ENCODE results near the gene PALLD. TPM values are rescaled to one million over a fixed set of nuclear protein-coding genes. Genes with fewer than 3 reads are reported as not detected.

Gene PALLD
- total RNA-seq, 1 experiment from 2014 or later, result 6.5 TPM

- H3K27ac ChIP-seq (ENCODE audit: low read length), result no peak overlapping the region
- TF ChIP-seq SIN3A (IDR thresholded peaks at IDR 0.05; ENCODE audit: borderline replicate concordance, insufficient read depth, low read depth, low read length) (no peak), CTCF (IDR thresholded peaks at IDR 0.05) (no peak), POLR2AphosphoS5 (IDR thresholded peaks at IDR 0.05; ENCODE audit: low read depth, low read length) (no peak)
- intact Hi-C loops (cut with micrococcal nuclease; ENCODE audit: unreplicated experiment), result no loop called here
- in situ Hi-C loops (cut with HindIII; ENCODE audit: low pct_unique_long_range_greater_than_20kb, low sequenced_read_pairs), result no loop called here
- POLR2A ChIA-PET, result no interaction called here
- CTCF ChIA-PET, result no interaction called here
- H3K9me3 ChIP-seq (ENCODE audit: control insufficient read depth, insufficient read depth, low read depth, low read length), result no peaks in the 10 kb centered on the region
- no peaks in the 10 kb centered on the region for H3K36me3 ChIP-seq (ENCODE audit: control insufficient read depth, insufficient read depth, low read length)
- no peaks in the 10 kb centered on the region for H3K4me1 ChIP-seq (ENCODE audit: control insufficient read depth, insufficient read depth, low read length)
- ATAC-seq, result no peak
- H3K4me3 ChIP-seq (ENCODE audit: low read depth in 2 of 2, low read length in 2 of 2), result no peak overlapping the region
- no peak for DNase-seq (ENCODE audit: low read depth, low spot score)
- no peaks in the 10 kb centered on the region for H3K27me3 ChIP-seq (ENCODE audit: control insufficient read depth, insufficient read depth, low read length)
- no TSS peak for BruUV-seq (replicated peaks)
Observed at GRCh38 chr4:168886351-168886750, 389.5 kb downstream of the PALLD start.

GRCh38 chr4:168887809-168888208, 391.0 kb downstream of the PALLD start:
- in situ Hi-C loops (cut with HindIII; ENCODE audit: low pct_unique_long_range_greater_than_20kb, low sequenced_read_pairs), result no loop called here
- POLR2A ChIA-PET, result no interaction called here

More at GRCh38 chr4:168887809-168888208, 391.0 kb downstream of the PALLD start:
- Histone ChIP-seq H3K27me3 (ENCODE audit: control insufficient read depth, insufficient read depth, low read length) (no peaks in the 10 kb centered on the region), H3K27ac (ENCODE audit: low read length) (no peak overlapping the region), H3K36me3 (ENCODE audit: control insufficient read depth, insufficient read depth, low read length) (no peaks in the 10 kb centered on the region), H3K4me3 (ENCODE audit: low read depth in 2 of 2, low read length in 2 of 2) (no peak overlapping the region), H3K9me3 (ENCODE audit: control insufficient read depth, insufficient read depth, low read depth, low read length) (no peaks in the 10 kb centered on the region), H3K4me1 (ENCODE audit: control insufficient read depth, insufficient read depth, low read length) (no peaks in the 10 kb centered on the region)
- DNase-seq (ENCODE audit: low read depth, low spot score), result no peak
- intact Hi-C loops (cut with micrococcal nuclease; ENCODE audit: unreplicated experiment), result no loop called here
- CTCF ChIA-PET, result no interaction called here
- ATAC-seq, result no peak
- no peak for TF ChIP-seq CTCF (IDR thresholded peaks at IDR 0.05)
- no peak for TF ChIP-seq POLR2AphosphoS5 (IDR thresholded peaks at IDR 0.05; ENCODE audit: low read depth, low read length)
- no peak for TF ChIP-seq SIN3A (IDR thresholded peaks at IDR 0.05; ENCODE audit: borderline replicate concordance, insufficient read depth, low read depth, low read length)
- no peak for TF ChIP-seq REST (IDR thresholded peaks at IDR 0.05; ENCODE audit: insufficient read depth in 1 of 2, low read depth in 2 of 2, low read length in 1 of 2)
- no peak for TF ChIP-seq TCF7L2 (IDR thresholded peaks at IDR 0.05; ENCODE audit: low read depth, low read length)
- no TSS peak for BruUV-seq (replicated peaks)

Data from Panc1 (cell line).